ENCODE data around the gene SMAD3. TPM values are rescaled to one million over a fixed set of nuclear protein-coding genes. Genes with fewer than 3 reads are reported as not detected.

The SMAD3 gene
- total and polyA plus RNA-seq, 4 donors = 4.0 to 12.2 (median 5.5) TPM

- Histone ChIP-seq H3K4me3 (ENCODE audit: low read depth in 1 of 3, low read length in 3 of 3) (no peak overlapping the region), H3K27me3 (ENCODE audit: control insufficient read depth in 4 of 4, insufficient read depth in 4 of 4, low read length in 3 of 4) (no peaks in the 10 kb centered on the region), H3K4me1 (ENCODE audit: control insufficient read depth in 4 of 4, insufficient read depth in 4 of 4, low read length in 3 of 4) (no peaks in the 10 kb centered on the region), H3K27ac (ENCODE audit: low read depth in 1 of 2, low read length in 2 of 2) (no peak overlapping the region), H3K9ac (ENCODE audit: low read depth in 1 of 2, low read length in 2 of 2) (no peak overlapping the region), H3K9me3 (ENCODE audit: control insufficient read depth in 4 of 4, low read length in 3 of 4) (no peaks in the 10 kb centered on the region), H3K36me3 (ENCODE audit: control insufficient read depth in 4 of 4, insufficient read depth in 3 of 4, low read depth in 1 of 4, low read length in 3 of 4) (peaks cover 0 to 5% (median 4%) of the 10 kb centered on the region in 4 donors)
- DNase-seq (ENCODE audit: low spot score) = no peak
- WGBS = 98% methylated on average over 4 of the region's 4 CpGs
- no peak for TF ChIP-seq EGR1 (IDR thresholded peaks at IDR 0.05; ENCODE audit: low read depth in 2 of 2)
- TF ChIP-seq ATF3 (IDR thresholded peaks at IDR 0.05) = no peak
- TF ChIP-seq HNF4A (conservative IDR thresholded peaks at IDR 0.05) = no peak
- TF ChIP-seq GABPA (IDR thresholded peaks at IDR 0.05 in 1 of 2, conservative IDR thresholded peaks at IDR 0.05 in 1 of 2) = no peak
- TF ChIP-seq YY1 (IDR thresholded peaks at IDR 0.05) = no peak
- no peak for TF ChIP-seq RAD21 (IDR thresholded peaks at IDR 0.05)
- no peak for TF ChIP-seq JUND (IDR thresholded peaks at IDR 0.05)
- TF ChIP-seq SP1 (IDR thresholded peaks at IDR 0.05) = no peak
- no peak for TF ChIP-seq RXRA (IDR thresholded peaks at IDR 0.05)
Observed at GRCh38 chr15:67212684-67213367, 147.4 kb downstream of the SMAD3 start.

- no peak for DNase-seq (ENCODE audit: low spot score)
- no peaks in the 10 kb centered on the region for H3K27me3 ChIP-seq (ENCODE audit: control insufficient read depth in 4 of 4, insufficient read depth in 4 of 4, low read length in 3 of 4)
- no peaks in the 10 kb centered on the region for H3K4me1 ChIP-seq (ENCODE audit: control insufficient read depth in 4 of 4, insufficient read depth in 4 of 4, low read length in 3 of 4)
- H3K9ac ChIP-seq (ENCODE audit: low read depth in 1 of 2, low read length in 2 of 2) = no peak overlapping the region
- WGBS = 88% methylated on average over 6 of the region's 6 CpGs
- H3K36me3 ChIP-seq (ENCODE audit: control insufficient read depth in 4 of 4, insufficient read depth in 3 of 4, low read depth in 1 of 4, low read length in 3 of 4) = no peaks in the 10 kb centered on the region
- no peaks in the 10 kb centered on the region for H3K9me3 ChIP-seq (ENCODE audit: control insufficient read depth in 4 of 4, low read length in 3 of 4)
- no peak overlapping the region for H3K4me3 ChIP-seq (ENCODE audit: low read depth in 1 of 3, low read length in 3 of 3)
- TF ChIP-seq FOXA1 (IDR thresholded peaks at IDR 0.05) (no peak), REST (IDR thresholded peaks at IDR 0.05) (no peak), HNF4G (IDR thresholded peaks at IDR 0.05) (no peak), SP1 (IDR thresholded peaks at IDR 0.05) (no peak), ZBTB33 (IDR thresholded peaks at IDR 0.05) (no peak), MAX (IDR thresholded peaks at IDR 0.05) (no peak), CTCF (IDR thresholded peaks at IDR 0.05; ENCODE audit: low read depth, low read length, missing input control) (no peak), RXRA (IDR thresholded peaks at IDR 0.05) (no peak), RAD21 (IDR thresholded peaks at IDR 0.05) (no peak), YY1 (IDR thresholded peaks at IDR 0.05) (no peak), EGR1 (IDR thresholded peaks at IDR 0.05; ENCODE audit: low read depth in 2 of 2) (no peak), HNF4A (conservative IDR thresholded peaks at IDR 0.05) (no peak), NR2F2 (IDR thresholded peaks at IDR 0.05) (no peak), JUND (IDR thresholded peaks at IDR 0.05) (no peak), FOXA2 (IDR thresholded peaks at IDR 0.05) (no peak), ATF3 (IDR thresholded peaks at IDR 0.05) (no peak), GABPA (IDR thresholded peaks at IDR 0.05 in 1 of 2, conservative IDR thresholded peaks at IDR 0.05 in 1 of 2) (no peak), TAF1 (conservative IDR thresholded peaks at IDR 0.05) (no peak)
- no peak overlapping the region for H3K27ac ChIP-seq (ENCODE audit: low read depth in 1 of 2, low read length in 2 of 2)
Observed at GRCh38 chr15:67215102-67215501, 149.7 kb downstream of the SMAD3 start.

All from liver (tissue), 9 donors.